Dendritic cell treated with granulocyte-macrophage colony-stimulating factor and Interleukin-4, amounts not matched to agents 40 ng/mL and 50 ng/mL, for 4 days (primary cell): ENCODE data around the gene ADAT2.
"Not testable (repeated sequence)": the region's sequence is repeated elsewhere in the genome, so short reads cannot be mapped to it uniquely, and the experiment has no call there.

Source experiments
- H3K27ac Mint-ChIP-seq: one replicate; pipeline ENCODE4 v1.8.0; 2022; ENCODE audit warnings: mild to moderate bottlenecking, mixed read lengths
- H3K27me3 Mint-ChIP-seq: one replicate; pipeline ENCODE4 v1.8.0; 2022; ENCODE audit warnings: mild to moderate bottlenecking, mixed read lengths
- H3K36me3 Mint-ChIP-seq: one replicate; pipeline ENCODE4 v1.8.0; 2022; ENCODE audit warnings: low read depth, mixed read lengths
- H3K4me1 Mint-ChIP-seq: one replicate; pipeline ENCODE4 v1.8.0; 2022; ENCODE audit warnings: low read depth, mixed read lengths
- H3K4me3 Mint-ChIP-seq: one replicate; pipeline ENCODE4 v1.8.0; 2022; ENCODE audit warnings: mild to moderate bottlenecking, moderate library complexity, mixed read lengths
- H3K9me3 Mint-ChIP-seq: one replicate; pipeline ENCODE4 v1.8.0; 2022; ENCODE audit warnings: mixed read lengths
- intact Hi-C: fragments of 100-400 bp; cut with micrococcal nuclease; formaldehyde crosslinking; loops from one replicate; pipeline ENCODE4 v1.15.0; 2022

The ADAT2 gene

GRCh38 chr6:143450453-143451371, at the start of gene ADAT2, which contains the start of gene PEX3:
Gene ADAT2, minus strand, starts transcription at chr6:143450695. Its CDS starts 37 bp downstream, at chr6:143450658.
Gene PEX3, plus strand, starts transcription at chr6:143450805. Its CDS starts 238 bp downstream, at chr6:143451043.
- H3K27ac Mint-ChIP-seq: peak within 1 kb of the TSS; percentile 94
- intact Hi-C loops: no loop called here
- H3K4me1 Mint-ChIP-seq: peaks cover 9% of the 10 kb centered on the region
- H3K9me3 Mint-ChIP-seq: no peaks in the 10 kb centered on the region
- peak within 1 kb of the TSS; percentile 98 for H3K4me3 Mint-ChIP-seq
- peaks cover 11% of the 10 kb centered on the region for H3K36me3 Mint-ChIP-seq
- H3K27me3 Mint-ChIP-seq: no peaks in the 10 kb centered on the region

GRCh38 chr6:143498428-143498827, 47.9 kb upstream of the ADAT2 start:
- no peak overlapping the region for H3K4me3 Mint-ChIP-seq
- no peak overlapping the region for H3K27ac Mint-ChIP-seq
- intact Hi-C loops: no loop called here
- peaks cover 78% of the 10 kb centered on the region for H3K36me3 Mint-ChIP-seq
- H3K4me1 Mint-ChIP-seq: no peaks in the 10 kb centered on the region
- H3K9me3 Mint-ChIP-seq: peaks cover 11% of the 10 kb centered on the region
- no peaks in the 10 kb centered on the region for H3K27me3 Mint-ChIP-seq

- Mint-ChIP-seq H3K4me1 (no peaks in the 10 kb centered on the region), H3K27me3 (no peaks in the 10 kb centered on the region), H3K9me3 (peaks cover 11% of the 10 kb centered on the region), H3K4me3 (no peak overlapping the region), H3K27ac (no peak overlapping the region), H3K36me3 (peaks cover 80% of the 10 kb centered on the region)
- intact Hi-C loops: no loop called here
Measured at GRCh38 chr6:143496974-143497373, 46.5 kb upstream of the ADAT2 start.

GRCh38 chr6:143490775-143491174, 40.3 kb upstream of the ADAT2 start:
- Mint-ChIP-seq H3K4me1 (no peaks in the 10 kb centered on the region), H3K36me3 (peaks cover 34% of the 10 kb centered on the region), H3K27ac (no peak overlapping the region), H3K4me3 (no peak overlapping the region), H3K9me3 (no peaks in the 10 kb centered on the region), H3K27me3 (no peaks in the 10 kb centered on the region)
- intact Hi-C loops: no loop called here

GRCh38 chr6:143490244-143490643, 39.7 kb upstream of the ADAT2 start:
- H3K27ac Mint-ChIP-seq: no peak overlapping the region
- H3K4me1 Mint-ChIP-seq: no peaks in the 10 kb centered on the region
- no peak overlapping the region for H3K4me3 Mint-ChIP-seq
- no peaks in the 10 kb centered on the region for H3K9me3 Mint-ChIP-seq
- H3K36me3 Mint-ChIP-seq: peaks cover 28% of the 10 kb centered on the region
- intact Hi-C loops: no loop called here
- H3K27me3 Mint-ChIP-seq: no peaks in the 10 kb centered on the region

- Mint-ChIP-seq H3K4me3 (no peak overlapping the region), H3K4me1 (no peaks in the 10 kb centered on the region), H3K36me3 (no peaks in the 10 kb centered on the region), H3K27ac (no peak overlapping the region), H3K9me3 (no peaks in the 10 kb centered on the region), H3K27me3 (no peaks in the 10 kb centered on the region)
- intact Hi-C loops: no loop called here
Measured at GRCh38 chr6:143486752-143487151, 36.3 kb upstream of the ADAT2 start.

GRCh38 chr6:143485967-143486366, 35.5 kb upstream of the ADAT2 start:
- no peak overlapping the region for H3K4me3 Mint-ChIP-seq
- H3K4me1 Mint-ChIP-seq: no peaks in the 10 kb centered on the region
- no peaks in the 10 kb centered on the region for H3K36me3 Mint-ChIP-seq
- intact Hi-C loops: no loop called here
- no peaks in the 10 kb centered on the region for H3K9me3 Mint-ChIP-seq
- no peak overlapping the region for H3K27ac Mint-ChIP-seq
- no peaks in the 10 kb centered on the region for H3K27me3 Mint-ChIP-seq

- no peak overlapping the region for H3K27ac Mint-ChIP-seq
Measured at GRCh38 chr6:143482593-143482992, 32.1 kb upstream of the ADAT2 start.

GRCh38 chr6:143478479-143479062, 28.1 kb upstream of the ADAT2 start:
- no peak overlapping the region for H3K27ac Mint-ChIP-seq
- H3K27me3 Mint-ChIP-seq: no peaks in the 10 kb centered on the region
- H3K4me3 Mint-ChIP-seq: no peak overlapping the region
- H3K9me3 Mint-ChIP-seq: no peaks in the 10 kb centered on the region
- peaks cover 9% of the 10 kb centered on the region for H3K4me1 Mint-ChIP-seq
- intact Hi-C loops: no loop called here
- H3K36me3 Mint-ChIP-seq: peaks cover 32% of the 10 kb centered on the region

More at GRCh38 chr6:143482593-143482992, 32.1 kb upstream of the ADAT2 start:
- no peaks in the 10 kb centered on the region for H3K9me3 Mint-ChIP-seq
- no peaks in the 10 kb centered on the region for H3K27me3 Mint-ChIP-seq
- no peak overlapping the region for H3K4me3 Mint-ChIP-seq
- intact Hi-C loops: no loop called here
- peaks cover 9% of the 10 kb centered on the region for H3K4me1 Mint-ChIP-seq
- H3K36me3 Mint-ChIP-seq: peaks cover 7% of the 10 kb centered on the region

GRCh38 chr6:143476545-143476944, 26.1 kb upstream of the ADAT2 start:
- Mint-ChIP-seq H3K4me1 (peaks cover 9% of the 10 kb centered on the region), H3K36me3 (peaks cover 48% of the 10 kb centered on the region), H3K27me3 (no peaks in the 10 kb centered on the region), H3K9me3 (no peaks in the 10 kb centered on the region), H3K27ac (no peak overlapping the region), H3K4me3 (no peak overlapping the region)
- intact Hi-C loops: no loop called here

- Mint-ChIP-seq H3K27ac (no peak overlapping the region), H3K9me3 (no peaks in the 10 kb centered on the region), H3K36me3 (peaks cover 44% of the 10 kb centered on the region), H3K27me3 (no peaks in the 10 kb centered on the region), H3K4me3 (no peak overlapping the region), H3K4me1 (no peaks in the 10 kb centered on the region)
- intact Hi-C loops: no loop called here
Measured at GRCh38 chr6:143471822-143472221, 21.3 kb upstream of the ADAT2 start.

- peaks cover 23% of the 10 kb centered on the region for H3K36me3 Mint-ChIP-seq
- H3K27ac Mint-ChIP-seq, H3K4me3 Mint-ChIP-seq, intact Hi-C loops, H3K9me3 Mint-ChIP-seq, H3K27me3 Mint-ChIP-seq, H3K4me1 Mint-ChIP-seq: not testable (repeated sequence)
Measured at GRCh38 chr6:143468823-143469222, 18.3 kb upstream of the ADAT2 start.

GRCh38 chr6:143468026-143468425, 17.5 kb upstream of the ADAT2 start:
- Mint-ChIP-seq H3K27ac (no peak overlapping the region), H3K9me3 (no peaks in the 10 kb centered on the region), H3K27me3 (no peaks in the 10 kb centered on the region), H3K4me1 (no peaks in the 10 kb centered on the region), H3K4me3 (no peak overlapping the region), H3K36me3 (peaks cover 17% of the 10 kb centered on the region)
- intact Hi-C loops: no loop called here

- Mint-ChIP-seq H3K9me3 (no peaks in the 10 kb centered on the region), H3K36me3 (peaks cover 12% of the 10 kb centered on the region)
- intact Hi-C loops: no loop called here
Measured at GRCh38 chr6:143465546-143465945, 15.1 kb upstream of the ADAT2 start.

More at GRCh38 chr6:143465546-143465945, 15.1 kb upstream of the ADAT2 start:
- H3K4me1 Mint-ChIP-seq: no peaks in the 10 kb centered on the region
- H3K27me3 Mint-ChIP-seq: no peaks in the 10 kb centered on the region
- no peak overlapping the region for H3K27ac Mint-ChIP-seq
- H3K4me3 Mint-ChIP-seq: no peak overlapping the region
